Measurements from ENCODE around the gene C3orf38.
A peak's percentile ranks its signal among the peaks of the same experiment; 100 is the strongest.
"Not testable (repeated sequence)": the region's sequence is repeated elsewhere in the genome, so short reads cannot be mapped to it uniquely, and the experiment has no call there.

C3orf38 gene

DNA sequence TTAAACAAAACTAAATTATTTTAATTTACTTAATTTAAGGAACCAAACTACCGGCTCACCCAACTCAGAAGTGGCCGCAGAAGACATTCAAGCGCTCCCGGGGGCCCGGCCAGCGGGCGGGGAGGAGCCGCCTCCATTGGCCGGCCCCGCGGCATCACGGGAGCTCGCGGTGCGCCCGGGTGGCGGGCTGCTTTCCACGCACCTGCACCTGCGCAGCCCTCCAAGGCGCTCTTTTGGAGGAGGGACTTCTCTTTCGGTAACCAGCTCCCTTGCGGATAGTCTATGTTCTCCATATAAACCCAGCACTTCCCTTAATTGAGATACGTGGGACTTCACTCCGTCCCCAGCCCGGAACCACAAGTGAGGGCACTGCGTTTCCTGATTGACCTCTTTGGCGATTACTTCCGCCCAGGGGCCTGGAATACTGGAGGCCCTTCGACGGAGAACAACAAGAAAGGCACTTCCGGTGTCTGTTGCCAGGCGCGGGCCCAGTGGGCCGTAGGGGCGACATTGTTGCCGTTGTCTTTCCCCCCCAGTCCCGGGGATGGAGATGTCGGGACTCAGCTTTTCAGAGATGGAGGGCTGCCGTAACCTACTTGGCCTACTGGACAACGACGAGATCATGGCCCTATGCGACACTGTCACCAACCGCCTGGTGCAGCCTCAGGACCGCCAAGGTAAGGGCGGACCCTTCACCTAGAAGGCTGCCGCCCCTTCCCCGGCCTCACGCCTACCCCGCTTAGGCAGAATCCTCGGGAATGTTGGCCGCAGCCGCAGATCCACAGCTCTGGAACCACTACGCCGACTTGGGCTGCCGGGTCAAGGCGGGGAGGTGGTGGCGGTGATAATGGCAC is at the start of gene C3orf38:
Gene C3orf38 (plus strand): TSS at position 451 of the 854 bp plus-strand sequence. CDS start 94 bp downstream, at position 545.
- DNase-seq, result peak; percentile 90

DNA sequence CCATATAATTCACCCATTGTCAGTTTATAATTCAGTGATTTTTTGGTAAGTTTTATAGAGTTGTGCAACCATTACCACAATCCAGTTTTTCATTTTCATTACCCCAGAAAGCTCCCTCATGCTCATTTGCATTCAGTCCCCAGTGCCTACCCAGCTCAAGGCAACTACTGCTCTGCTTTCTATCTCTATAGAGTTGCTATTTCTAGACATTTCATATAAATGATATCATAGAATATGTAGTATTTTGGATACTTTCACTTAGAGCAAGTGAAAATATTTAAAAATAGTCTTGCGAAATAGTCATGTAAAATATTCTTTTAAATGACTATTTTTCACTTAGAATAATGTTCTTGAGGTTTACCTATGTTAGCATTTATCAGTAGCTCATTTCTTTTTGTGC is 48.6 kb upstream of the C3orf38 start:
- no peak for DNase-seq

DNA sequence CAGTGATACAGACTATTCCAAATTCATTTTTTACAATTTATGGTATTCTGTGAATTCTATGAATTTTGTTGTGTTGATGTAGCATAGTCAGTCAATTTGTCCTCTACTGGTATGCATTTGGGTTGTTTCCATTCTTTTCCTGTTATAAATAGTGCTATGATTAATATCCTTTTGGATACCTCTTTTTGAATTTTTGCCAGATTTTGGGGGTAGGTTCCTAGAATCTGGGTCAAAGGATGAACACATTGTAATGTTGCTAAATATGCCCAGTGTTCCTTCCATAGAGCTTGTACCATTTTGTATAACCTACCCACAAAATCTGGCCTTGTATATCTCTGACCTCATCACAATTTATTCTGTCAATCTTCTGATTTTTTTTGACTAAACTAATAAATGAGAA is 44.4 kb upstream of the C3orf38 start:
- no peak for DNase-seq

DNA sequence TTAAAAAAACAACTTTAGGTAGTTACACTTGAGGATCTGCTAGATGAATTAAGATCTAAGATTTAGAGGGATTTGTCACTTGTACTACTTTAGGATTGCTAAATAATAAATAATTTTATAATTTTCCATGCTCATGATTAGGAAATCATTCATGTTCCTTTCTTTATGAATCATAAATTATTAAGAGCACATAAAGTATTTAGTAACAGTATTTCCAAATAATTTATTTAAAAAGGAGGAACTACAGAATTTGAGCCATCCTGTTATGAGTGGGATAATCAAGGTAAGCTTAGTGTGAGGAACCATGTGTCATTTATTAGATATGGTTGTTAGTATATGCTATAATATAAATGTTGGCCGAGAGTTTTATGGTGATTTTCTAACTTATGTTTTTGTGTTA is 37.5 kb upstream of the C3orf38 start:
- DNase-seq, result no peak

DNA sequence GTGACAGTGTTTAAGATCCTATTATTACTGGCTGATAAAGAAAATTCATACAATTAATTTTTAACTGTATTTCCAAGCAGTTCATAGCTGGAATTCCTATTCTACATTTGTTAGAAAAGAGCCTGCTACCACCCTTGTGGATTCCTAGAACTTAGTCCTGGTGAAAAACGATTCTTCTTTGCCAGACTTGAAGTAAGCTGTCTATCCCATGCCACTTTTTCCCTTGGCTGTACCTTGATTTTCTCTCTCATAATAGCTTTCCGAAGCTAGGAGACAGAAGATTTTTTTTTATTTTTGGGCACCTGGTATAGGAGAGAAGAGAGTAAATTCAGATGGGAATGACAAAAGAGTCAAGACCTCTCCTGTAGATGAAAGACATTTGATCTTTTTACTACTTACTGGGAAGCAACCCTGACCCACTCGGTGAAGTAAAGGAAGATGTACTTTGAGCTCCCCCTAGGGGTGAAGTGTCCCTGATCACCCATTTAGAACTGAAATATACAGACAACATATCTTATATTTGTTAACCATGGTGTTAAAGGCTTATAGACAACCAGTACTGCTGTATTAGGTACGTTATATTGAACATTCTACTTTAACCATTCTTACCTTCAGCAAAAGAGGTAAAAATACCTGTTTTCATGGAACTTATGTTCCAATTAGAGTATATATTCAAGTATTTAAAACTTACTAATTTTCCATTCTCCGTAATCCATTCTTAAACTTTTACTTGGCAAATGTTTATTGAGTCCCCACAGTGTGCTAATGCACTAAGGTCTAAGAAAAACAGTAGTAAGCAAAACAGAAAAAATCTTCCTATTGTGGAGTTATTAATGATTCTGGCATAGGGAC is 36.2 kb upstream of the C3orf38 start:
- peak; percentile 58 for DNase-seq

DNA sequence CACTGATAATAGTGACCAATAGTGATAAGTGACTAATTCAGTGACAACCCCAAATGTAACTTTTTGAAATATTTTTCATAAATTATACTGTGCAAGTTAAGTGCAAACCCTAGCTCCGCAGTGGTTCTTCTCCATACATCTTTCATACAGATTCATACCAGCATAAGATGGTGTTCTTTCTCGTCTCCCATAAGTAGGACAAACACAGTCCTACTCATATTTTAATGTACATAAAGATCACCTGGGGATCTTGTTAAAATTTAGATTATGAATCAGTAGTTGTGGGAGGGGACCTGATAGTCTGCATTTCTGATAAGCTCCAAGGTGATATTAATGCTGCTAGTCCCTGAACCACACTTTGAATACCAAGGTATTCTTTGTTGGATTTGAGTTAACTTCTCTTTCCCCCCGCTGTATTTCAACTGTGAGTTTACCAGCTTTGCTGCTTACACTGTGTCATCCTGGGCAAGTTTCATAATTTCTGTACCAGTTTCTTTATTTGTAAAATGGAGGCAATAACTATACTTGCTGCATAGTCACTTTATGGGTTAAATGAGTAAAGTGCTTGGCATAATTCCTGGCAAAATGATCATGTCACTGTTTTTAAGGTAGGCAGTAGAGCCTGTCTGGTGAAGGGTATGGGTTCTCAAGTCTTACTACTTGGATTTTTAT is 34.7 kb upstream of the C3orf38 start:
- DNase-seq, result no peak

DNA sequence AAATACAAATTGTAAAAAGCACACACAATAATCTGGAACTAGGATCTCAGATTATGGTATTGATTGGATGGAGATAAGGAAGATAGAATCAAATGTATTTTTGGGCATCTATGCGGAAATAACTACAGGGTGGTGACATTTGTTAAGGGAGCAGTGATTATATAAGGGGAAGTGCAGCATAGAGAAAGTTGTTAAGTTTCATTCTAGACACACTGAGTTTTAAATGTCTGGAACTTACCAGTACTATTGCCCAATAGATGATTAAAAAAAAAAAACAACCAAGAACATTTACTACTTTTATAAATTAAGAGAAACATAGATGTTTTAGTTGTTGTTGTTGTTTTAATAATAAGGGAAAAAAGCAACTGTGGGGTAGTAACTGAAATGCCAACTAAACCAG is 32.1 kb upstream of the C3orf38 start:
- DNase-seq, result no peak

DNA sequence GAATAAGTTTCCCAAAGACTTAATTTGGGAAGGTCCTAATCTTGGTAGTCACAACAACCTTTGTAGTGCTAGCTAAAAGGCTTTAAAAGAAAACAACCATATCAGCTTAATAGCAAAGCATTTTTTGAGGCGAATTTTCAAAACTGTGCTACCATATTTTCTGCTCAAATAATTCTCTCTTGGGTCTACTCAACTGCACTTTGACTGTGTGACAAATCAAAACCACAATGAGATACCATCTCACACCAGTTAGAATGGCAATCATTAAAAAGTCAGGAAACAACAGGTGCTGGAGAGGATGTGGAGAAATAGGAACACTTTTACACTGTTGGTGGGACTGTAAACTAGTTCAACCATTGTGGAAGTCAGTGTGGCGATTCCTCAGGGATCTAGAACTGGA is 31.2 kb upstream of the C3orf38 start:
- not testable (repeated sequence) for DNase-seq

DNA sequence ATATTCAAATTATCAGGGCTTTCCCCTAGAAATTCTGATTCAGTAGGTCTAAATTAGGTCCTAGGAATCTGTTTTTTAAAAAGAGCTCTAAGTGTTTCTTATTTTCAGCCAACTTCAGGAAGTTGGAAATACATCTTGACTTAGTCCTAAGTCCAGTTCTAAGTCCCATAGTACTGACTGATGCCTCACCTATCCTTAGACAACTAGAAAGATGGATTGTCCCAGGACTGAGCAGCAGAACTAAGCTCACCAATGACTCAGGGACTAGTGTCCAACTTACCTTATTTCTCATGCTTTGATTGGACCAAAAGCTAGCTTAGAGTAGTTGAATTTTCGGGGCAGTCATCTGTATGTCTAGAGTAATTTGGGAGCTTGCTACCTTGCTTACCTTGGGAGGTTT is 26.2 kb upstream of the C3orf38 start:
- DNase-seq, result no peak

DNA sequence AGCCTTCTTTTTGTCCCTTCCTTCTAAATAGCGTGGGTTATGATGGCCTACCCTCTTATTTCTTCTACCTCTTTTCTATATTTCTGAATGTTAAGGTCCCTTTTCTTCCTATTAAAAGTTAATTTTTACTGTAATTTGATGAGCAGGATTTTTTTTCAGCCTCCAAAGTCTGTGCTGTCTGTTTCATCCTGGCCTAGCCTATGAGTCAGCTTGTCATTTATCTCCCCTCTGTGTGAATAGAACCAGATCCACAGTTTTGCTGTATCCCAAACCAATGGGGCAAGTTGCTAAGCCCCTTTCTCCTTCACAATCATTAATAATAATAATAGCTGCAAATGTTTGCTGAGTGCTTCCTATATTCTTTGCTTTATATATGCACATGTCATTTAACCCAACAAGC is 18.1 kb upstream of the C3orf38 start:
- DNase-seq, result no peak

DNA sequence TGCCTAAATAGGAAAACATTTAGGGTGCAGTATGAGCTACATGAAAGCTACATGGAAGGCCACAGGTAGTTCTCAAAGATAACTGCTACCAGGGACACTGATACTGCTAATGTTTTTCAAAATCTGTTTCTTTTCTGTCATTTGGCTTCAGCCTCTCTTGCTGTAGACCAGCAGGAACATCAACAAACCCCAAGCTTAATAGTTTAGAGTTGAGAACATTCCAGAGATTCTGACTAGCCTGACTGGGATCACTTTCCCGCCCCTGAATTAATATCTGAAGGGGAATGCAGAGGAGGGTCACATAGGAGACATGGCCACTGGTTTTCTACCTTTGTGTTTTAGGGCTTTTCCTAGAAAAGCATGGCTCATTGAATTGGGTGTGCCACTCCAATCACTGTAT is 16.9 kb upstream of the C3orf38 start:
- no peak for DNase-seq

DNA sequence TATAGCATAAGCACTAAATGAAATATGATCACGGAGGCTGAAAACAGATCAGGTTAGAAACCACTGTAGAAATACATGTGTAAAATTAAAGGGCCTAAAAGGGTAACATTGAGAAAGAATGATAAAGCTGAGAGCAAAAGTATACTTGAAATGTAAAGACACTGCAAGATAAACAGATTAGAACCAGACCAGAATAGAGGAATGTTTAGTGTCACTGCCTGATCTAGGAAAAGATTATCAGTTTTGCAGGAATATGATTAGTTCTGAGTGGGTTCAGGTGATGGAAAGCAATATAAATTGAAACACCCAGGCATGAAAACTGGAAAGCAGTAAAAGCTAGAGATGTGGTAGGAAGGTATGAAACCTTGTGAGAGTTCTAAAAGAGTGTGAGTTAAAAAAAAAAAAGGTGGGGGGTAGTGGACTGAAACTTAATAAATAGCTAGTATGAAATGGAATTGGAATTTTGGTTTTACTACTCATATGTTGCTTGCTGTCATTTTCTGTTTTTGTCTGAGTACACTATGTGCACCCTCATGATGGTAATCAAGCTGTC is 16.0 kb upstream of the C3orf38 start:
- DNase-seq, result no peak

DNA sequence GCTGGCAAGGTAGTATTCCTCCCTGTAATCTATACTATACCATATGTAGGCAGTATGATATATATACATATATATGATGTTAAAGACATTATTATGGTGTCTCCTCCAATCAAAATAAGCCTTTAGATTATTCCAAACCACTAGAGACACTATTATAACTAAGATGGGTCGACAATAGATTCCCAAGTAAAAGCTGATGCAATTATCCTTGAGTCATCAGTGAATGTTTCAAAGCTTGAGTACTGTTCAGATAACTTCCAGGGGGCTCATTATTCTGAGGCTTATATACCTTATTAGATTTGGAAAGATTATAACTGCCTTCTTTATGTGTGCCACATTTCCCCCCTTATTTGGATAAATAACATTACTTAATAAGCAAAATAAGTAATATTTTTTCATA is 11.9 kb upstream of the C3orf38 start:
- DNase-seq, result no peak

DNA sequence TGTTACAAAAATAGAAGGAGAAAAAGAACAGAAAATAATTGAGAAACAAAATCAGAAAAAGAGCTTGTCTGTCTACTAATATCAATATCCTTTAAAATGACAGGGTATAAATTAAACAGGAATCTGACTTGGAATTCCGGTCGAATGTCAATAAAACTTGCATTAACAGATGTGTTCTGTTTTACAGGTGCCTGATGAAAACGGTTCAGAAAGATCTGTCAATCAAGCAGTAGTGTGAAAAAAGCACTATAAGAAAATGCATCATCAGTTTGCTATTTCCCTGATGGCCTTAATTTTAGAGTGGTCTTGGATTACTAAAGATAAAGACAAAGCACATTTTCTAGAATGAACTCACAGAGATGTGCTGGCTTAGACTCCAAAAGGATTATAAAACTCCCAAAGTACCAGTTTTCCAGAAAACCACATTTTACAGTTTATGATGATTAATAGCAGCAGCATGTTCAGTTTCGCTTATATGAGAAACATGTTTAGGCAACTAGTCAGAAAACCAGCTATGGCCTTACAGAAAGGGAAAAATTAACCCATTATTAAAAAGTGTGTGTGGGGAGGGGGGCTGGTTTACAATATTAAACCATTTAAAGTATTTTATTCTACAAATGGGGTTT is 8.2 kb upstream of the C3orf38 start:
- DNase-seq, result no peak

DNA sequence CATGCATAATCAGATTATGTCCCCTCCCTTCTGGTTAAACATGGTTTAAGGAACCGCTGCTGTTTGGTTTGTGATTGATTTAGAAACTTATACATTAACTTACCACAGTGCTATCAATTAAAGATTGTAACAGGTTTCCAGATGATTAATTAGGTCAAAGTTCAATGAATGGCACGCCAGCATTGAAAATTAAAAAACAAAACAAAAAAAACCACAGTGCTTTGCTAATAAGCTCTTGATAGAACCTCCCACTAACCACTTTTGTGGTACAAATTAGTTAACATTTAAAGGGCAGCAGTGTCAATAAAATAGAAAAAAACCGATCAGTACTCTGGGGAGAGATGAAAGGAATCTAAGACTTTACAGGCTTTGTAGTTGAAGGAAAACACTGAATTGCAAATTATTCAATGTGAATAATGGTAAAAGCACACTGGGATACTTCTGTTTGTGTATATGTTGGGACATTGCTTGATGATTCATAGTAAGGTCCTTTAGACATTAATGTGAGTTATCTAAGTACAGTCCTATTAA is 7.6 kb upstream of the C3orf38 start:
- no peak for DNase-seq

DNA sequence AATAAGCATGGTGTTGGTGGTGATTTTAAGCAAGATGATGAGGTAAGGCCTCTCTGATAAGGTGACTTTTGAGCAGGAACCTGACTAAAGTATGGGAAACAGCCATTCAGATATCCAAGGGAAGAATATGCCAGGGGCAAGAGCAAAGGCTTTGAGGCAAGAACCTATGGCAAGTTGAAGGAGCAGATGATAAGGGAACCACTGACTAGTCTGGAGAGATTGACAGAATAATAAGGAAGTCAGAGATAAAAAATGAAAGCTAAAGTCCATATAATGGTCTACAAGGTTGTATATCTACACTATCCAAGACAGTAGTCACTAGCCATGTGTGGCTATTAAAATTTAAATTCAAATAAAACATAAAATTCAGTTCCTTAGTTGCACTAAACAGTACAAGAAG is 2.5 kb upstream of the C3orf38 start:
- no peak for DNase-seq

DNA sequence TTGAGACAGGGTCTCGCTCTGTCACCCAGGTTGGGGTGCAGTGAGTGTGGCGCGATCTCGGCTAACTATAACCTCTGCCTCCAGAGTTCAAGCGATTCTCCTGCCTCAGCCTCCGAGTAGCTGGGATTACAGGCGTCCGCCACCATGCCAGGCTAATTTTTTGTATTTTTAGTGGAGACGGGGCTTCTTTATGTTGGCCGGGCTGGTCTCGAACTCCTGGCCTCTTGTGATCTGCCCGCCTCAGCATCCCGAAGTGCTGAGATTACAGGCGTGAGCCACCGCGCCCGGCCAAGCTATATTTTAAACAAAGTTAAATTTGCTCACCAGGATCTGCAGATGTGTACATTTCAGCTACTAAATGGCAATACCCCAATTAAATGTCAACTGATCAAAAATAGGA is 1.1 kb upstream of the C3orf38 start:
- DNase-seq, result no peak

DNA sequence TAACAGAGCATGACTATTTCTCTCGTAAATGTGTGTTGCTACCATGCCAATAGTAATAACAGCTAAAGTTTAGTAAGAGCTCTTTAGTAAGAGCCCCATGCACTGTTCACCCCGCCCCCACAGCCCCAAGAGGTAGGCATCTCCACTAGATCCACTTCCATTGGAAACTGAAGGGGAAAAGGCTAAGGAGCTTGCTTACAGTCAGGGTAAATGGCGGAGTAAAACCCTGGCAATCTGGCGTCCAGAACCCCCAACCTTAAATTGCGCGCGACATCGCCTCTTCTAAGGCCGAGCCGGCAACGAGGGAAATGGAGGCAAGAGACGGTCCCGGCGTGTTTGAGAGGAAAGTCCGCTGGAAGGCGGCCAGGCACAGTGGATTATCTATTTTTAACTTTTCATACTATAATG is 654 bp upstream of the C3orf38 start:
- peak; percentile 44 for DNase-seq

DNA sequence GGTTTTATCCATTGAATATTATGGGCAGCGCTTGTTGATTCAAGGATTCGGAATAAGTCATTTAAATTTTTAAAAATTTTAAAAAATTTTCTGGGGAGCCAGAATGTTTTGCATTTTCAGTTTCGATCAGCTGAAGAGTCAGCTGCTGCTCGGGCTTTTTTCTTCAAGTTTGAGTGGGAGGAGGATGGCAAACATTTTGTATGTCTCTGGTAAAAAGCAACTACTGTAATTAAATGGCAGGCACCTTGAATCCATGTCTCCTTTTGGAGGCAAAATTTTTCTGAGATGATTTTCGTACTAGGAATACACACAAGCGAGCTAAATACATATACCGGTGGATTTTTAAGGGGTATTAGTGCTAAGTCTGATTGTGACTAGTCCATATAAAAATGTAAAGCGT is 612 bp downstream of the C3orf38 start:
- DNase-seq, result peak; percentile 43

DNA sequence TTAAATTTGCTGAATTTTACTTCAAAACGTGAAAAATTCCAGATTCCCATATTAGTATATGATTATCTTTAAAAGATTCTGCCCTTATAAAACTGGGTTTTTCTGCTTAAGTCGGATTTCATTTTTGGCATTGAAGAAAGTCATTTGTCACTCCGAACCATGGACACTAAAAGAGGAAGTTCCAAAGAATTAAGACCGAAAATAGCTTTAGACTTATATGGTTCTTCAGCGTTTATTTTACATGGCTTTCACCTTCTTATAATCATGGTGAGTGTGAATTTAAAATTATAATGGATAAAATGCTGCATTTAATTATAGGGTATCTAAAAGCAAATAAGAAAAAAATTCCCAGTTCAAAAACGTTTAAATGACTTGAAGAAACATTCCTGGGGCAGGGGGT is 1.0 kb downstream of the C3orf38 start:
- DNase-seq, result no peak

DNA sequence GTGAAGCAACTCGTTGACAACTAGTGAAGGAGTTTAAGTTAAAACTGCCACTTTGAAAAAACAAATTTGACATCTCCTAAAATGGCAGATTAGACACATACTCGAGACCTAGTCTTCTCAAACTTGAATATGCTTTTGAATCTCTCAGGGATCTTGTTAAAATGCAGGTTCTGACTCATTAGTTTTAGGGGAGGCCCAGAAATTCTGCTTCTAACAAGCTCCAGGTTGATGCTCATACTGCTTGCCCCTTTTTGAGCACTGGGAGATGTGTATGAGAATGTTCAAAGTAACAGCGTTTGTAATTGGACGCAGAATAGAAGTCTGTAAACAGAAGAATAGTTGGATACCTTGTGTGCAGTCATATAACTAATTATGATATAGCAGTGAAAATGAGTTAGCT is 1.6 kb downstream of the C3orf38 start:
- no peak for DNase-seq

DNA sequence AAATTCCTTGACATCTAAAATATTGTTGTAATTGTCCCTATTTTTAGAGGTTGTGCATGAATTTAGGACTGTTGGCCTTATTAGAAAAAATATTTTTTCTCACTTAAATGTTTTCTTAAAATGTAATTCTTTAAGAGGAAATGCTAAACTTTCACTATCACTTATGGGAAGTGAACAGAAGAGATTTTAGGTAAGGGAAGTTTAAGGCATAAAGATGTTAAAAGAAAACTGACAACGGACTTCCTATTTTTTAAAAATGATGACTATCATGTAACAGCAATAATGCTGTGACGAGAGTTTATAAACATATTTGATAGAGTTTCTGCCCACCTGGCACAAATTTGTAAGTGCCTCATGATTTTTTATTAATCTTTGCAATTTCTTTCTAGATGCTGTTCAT is 3.1 kb downstream of the C3orf38 start:
- no peak for DNase-seq

All from NCI-H1105 treated with DMSO at 0.1 percent for 48 hours (cell line).